GM20000 (cell line): ENCODE measurements around the gene MECP2.

Experiments
- DNase-seq: peaks from one replicate; pipeline ENCODE4 v3.0.0; 2012; ENCODE audit warnings: low spot score
- CTCF ChIP-seq: IDR thresholded peaks from 2 replicates; pipeline ENCODE4 v1.5.1; 2012; ENCODE audit warnings: mild to moderate bottlenecking, control low read depth; ENCODE audit errors: extremely low read depth, missing control alignments

MECP2 gene

GRCh38 chrX:154040863-154041262 lies 56.7 kb downstream of the MECP2 start:
- DNase-seq: no peak
- TF ChIP-seq CTCF: no peak

GRCh38 chrX:154040307-154040756 lies 57.2 kb downstream of the MECP2 start:
- no peak for DNase-seq
- no peak for TF ChIP-seq CTCF

GRCh38 chrX:154039577-154039976 lies 57.9 kb downstream of the MECP2 start:
- DNase-seq: no peak
- no peak for TF ChIP-seq CTCF

GRCh38 chrX:154038656-154039055 lies 58.9 kb downstream of the MECP2 start:
- DNase-seq: no peak
- TF ChIP-seq CTCF: no peak

- TF ChIP-seq CTCF: no peak
- DNase-seq: no peak
These were observed 59.8 kb downstream of the MECP2 start for GRCh38 chrX:154037754-154038153.

GRCh38 chrX:154036513-154036912 lies 61.0 kb downstream of the MECP2 start:
- TF ChIP-seq CTCF: no peak

GRCh38 chrX:154033848-154034247 lies 63.7 kb downstream of the MECP2 start:
- no peak for TF ChIP-seq CTCF

More at GRCh38 chrX:154036513-154036912, 61.0 kb downstream of the MECP2 start:
- peak; percentile 44 for DNase-seq

GRCh38 chrX:154032653-154033052 lies 64.9 kb downstream of the MECP2 start:
- DNase-seq: no peak
- no peak for TF ChIP-seq CTCF

More at GRCh38 chrX:154033848-154034247, 63.7 kb downstream of the MECP2 start:
- DNase-seq: no peak
